Measurements from ENCODE around the gene HOXA11. TPM values are rescaled to one million over a fixed set of nuclear protein-coding genes. Genes with fewer than 3 reads are reported as not detected.

The HOXA11 gene
- total and polyA plus RNA-seq, 3 donors from 2014 or later, result 0.25 to 0.96 TPM; not detected in 1

DNA sequence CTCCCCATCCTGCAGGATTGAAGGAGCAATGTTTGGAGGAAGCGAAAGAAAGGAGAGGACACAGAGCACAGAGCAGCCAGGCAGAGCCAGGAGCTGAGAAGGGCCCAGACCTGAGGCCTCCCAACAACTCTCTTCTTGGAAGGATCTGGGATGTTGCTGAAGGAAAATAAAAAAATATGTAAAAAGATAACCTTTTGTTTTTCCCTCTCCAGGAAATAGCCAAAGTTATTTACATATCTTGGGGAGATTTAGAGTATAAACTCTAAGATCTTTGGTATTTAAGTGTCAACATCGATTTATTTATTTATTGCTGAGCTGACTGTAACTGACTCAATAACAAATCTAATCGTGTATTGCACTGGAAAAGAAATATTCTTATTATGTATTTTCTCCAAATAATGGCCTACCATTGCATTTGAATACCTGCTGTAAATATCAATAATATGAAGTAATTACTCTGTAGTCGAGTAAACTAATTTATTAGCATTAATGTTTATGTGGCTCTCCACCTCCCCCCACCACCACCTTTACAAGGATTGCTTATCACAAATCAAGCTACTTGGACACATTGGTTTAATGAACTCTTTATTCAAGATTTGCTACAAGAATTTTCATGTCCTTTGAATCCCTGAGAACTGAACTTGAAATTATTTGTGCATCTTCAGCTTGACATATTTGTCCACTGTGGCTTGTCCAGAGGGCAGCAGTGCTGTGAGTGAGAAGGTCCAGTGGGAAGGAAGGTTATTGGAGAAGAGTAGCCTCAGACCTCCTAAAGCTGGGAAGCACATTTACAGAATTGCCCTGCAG lies 1.8 kb upstream of the HOXA11 start:
- Histone ChIP-seq H3K9me3 (no peaks in the 10 kb centered on the region), H3K4me3 (no peak overlapping the region), H3K27me3 (peaks cover 8% of the 10 kb centered on the region), H3K27ac (no peak overlapping the region), H3K36me3 (ENCODE audit: low read depth, missing control alignments) (no peaks in the 10 kb centered on the region), H3K4me1 (peaks cover 7% of the 10 kb centered on the region)
- no peak for DNase-seq
- intact Hi-C loops (cut with DNase I; ENCODE audit: low total_unique reads), result no loop called here
- 38% methylated on average over 4 of the region's 4 CpGs for WGBS, 2 donors
- no peak for TF ChIP-seq POLR2A (IDR thresholded peaks at IDR 0.05)
- TF ChIP-seq, protein P1, sequence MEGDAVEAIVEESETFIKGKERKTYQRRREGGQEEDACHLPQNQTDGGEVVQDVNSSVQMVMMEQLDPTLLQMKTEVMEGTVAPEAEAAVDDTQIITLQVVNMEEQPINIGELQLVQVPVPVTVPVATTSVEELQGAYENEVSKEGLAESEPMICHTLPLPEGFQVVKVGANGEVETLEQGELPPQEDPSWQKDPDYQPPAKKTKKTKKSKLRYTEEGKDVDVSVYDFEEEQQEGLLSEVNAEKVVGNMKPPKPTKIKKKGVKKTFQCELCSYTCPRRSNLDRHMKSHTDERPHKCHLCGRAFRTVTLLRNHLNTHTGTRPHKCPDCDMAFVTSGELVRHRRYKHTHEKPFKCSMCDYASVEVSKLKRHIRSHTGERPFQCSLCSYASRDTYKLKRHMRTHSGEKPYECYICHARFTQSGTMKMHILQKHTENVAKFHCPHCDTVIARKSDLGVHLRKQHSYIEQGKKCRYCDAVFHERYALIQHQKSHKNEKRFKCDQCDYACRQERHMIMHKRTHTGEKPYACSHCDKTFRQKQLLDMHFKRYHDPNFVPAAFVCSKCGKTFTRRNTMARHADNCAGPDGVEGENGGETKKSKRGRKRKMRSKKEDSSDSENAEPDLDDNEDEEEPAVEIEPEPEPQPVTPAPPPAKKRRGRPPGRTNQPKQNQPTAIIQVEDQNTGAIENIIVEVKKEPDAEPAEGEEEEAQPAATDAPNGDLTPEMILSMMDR (IDR thresholded peaks at IDR 0.05), result no peak

DNA sequence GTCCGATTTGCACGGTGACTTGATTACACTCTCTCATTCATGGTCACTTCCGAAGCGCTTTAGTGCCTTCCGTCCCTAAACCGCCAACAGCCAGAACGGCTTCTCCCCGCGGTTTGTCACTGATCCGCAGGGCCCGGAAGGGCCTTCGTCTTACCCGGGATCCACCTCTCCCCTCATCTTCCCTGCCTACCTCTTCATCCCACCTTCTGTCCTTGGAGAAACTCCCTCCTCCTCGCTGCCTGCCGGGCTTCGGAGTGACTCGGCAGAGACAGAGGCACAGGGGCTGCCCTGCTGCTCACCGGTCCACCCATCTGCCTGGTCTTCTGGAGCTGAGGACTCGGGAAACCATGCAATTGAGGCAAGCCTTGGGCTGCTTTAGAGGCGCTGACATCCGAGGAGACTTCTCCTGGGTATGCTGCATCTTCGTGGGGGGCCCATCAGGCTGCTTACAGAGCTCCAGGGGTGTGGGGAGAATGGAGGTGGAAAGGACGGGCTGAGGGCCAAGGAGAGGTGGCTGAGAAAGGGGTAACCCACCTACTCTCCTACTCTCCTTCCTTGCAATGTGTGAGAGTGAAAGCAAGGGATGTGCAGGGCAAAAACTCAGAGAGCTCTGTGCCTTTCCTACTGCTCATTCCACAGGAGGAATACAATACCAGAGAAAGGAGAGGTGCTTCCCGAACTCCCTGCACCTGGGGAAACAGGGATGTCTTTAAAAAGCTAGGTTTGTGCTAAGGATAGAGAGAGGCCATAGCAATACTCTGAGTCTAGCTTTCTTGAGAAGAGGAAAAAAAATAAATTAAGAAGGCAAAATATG lies 1.0 kb upstream of the HOXA11 start:
- Histone ChIP-seq H3K9me3 (no peaks in the 10 kb centered on the region), H3K4me3 (no peak overlapping the region), H3K27me3 (peaks cover 8% of the 10 kb centered on the region), H3K4me1 (peaks cover 7% of the 10 kb centered on the region), H3K27ac (no peak overlapping the region), H3K36me3 (ENCODE audit: low read depth, missing control alignments) (no peaks in the 10 kb centered on the region)
- peak; percentile 6 for DNase-seq
- 8 to 9% methylated on average over 17 to 24 of the region's 24 CpGs for WGBS, 2 donors
- intact Hi-C loops (cut with DNase I; ENCODE audit: low total_unique reads), result no loop called here
- no peak for TF ChIP-seq POLR2A (IDR thresholded peaks at IDR 0.05)
- TF ChIP-seq, protein P1 (IDR thresholded peaks at IDR 0.05), result no peak

DNA sequence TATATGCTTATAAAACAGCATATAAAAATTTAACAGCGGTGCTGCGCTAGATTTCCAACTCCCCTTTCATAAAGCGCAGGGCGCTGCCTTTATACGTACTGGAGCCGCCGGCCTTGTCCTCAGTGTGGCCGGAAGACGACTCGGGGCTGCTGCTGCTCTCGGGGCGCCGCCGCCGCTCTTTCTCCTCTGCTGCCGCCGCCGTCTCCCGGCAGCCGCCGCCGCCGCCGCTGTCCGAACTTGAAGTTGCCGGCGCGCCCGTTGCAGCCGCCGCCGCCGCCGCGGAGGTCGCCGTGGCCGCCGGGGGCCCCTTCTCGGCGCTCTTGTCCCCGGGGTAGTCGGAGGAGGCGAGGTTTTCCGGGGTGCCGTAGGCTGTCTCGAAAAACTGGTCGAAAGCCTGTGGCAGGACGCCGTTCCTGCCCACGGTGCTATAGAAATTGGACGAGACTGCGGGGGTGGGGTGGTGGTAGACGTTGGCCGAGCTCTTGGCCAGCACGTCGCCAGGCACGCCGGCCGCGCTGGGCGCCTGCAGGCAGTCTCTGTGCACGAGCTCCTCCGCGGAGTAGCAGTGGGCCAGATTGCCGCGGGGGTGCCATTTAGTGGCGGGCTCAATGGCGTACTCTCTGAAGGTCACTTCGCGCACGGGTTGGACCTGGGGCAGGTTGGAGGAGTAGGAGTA lies 557 bp downstream of the HOXA11 start:
- no peaks in the 10 kb centered on the region for H3K36me3 ChIP-seq (ENCODE audit: low read depth, missing control alignments)
- peak overlapping the region in 1 of 2 donors; percentile 13 for H3K4me3 ChIP-seq
- 3% methylated on average over 31 to 72 of the region's 72 CpGs for WGBS, 2 donors
- no peaks in the 10 kb centered on the region for H3K9me3 ChIP-seq
- H3K27ac ChIP-seq, result no peak overlapping the region
- TF ChIP-seq, protein P1 (IDR thresholded peaks at IDR 0.05), result no peak
- TF ChIP-seq POLR2A (IDR thresholded peaks at IDR 0.05), result no peak
- peaks cover 8% of the 10 kb centered on the region for H3K27me3 ChIP-seq
- intact Hi-C loops (cut with DNase I; ENCODE audit: low total_unique reads), result no loop called here
- H3K4me1 ChIP-seq, result peaks cover 7% of the 10 kb centered on the region
- peak; percentile 28 for DNase-seq

DNA sequence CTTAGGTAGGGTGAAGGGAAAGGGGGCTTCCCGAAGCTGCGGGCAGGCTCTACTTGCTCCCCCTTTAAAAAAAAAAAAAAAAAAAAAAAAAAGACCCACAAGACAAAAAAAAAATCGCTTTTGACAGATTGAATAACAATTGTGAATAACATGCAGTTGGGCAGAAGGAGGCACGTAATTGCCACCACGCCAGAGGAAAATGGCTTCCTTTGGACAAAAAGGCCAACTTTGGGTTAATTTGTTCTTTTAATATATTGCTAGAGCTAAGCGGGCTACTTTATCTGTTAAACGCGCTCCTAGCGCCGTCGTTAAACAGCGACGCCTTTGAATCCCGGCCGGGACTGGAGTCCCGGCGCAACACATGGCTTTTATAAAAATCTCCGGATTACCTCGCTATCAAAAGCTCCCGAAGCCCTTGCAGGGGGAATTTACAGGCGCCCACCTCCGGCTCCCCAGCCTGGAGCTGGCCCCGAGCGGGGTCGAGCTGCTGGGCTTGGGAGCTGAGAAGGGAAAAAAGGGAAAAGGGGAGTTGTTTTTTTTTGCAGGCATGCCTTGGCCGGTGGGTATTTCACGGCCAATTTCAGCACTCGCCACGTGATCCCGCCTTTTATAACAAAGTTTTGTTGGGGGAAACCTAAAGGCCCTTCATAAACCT lies 1.2 kb downstream of the HOXA11 start:
- peaks cover 7% of the 10 kb centered on the region for H3K4me1 ChIP-seq
- TF ChIP-seq, protein P1 (IDR thresholded peaks at IDR 0.05), result no peak
- no peak for TF ChIP-seq POLR2A (IDR thresholded peaks at IDR 0.05)
- 6 to 7% methylated on average over 30 of the region's 30 CpGs for WGBS, 2 donors
- H3K27ac ChIP-seq, result no peak overlapping the region
- no peaks in the 10 kb centered on the region for H3K36me3 ChIP-seq (ENCODE audit: low read depth, missing control alignments)
- no peaks in the 10 kb centered on the region for H3K9me3 ChIP-seq
- intact Hi-C loops (cut with DNase I; ENCODE audit: low total_unique reads), result no loop called here
- no peak overlapping the region for H3K4me3 ChIP-seq
- DNase-seq, result no peak
- peaks cover 8% of the 10 kb centered on the region for H3K27me3 ChIP-seq
